Measurements from ENCODE around the gene CD52. TPM values are rescaled to one million over a fixed set of nuclear protein-coding genes. Genes with fewer than 3 reads are reported as not detected.

Gene CD52, protein sequence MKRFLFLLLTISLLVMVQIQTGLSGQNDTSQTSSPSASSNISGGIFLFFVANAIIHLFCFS
- total RNA-seq = 1.7 TPM
- 1 to 10 TPM; 1.1 to 3.8 (median 2.1) TPM for polyA plus RNA-seq (ENCODE audit: insufficient read depth in 1 of 8, insufficient read length in 8 of 8, low replicate concordance in 1 of 8)
- long read RNA-seq, donor 1, partial matches to known transcripts = 0 of 1 reads
- long read RNA-seq, donor 1, other reads (novel, unspliced or antisense) = 0 of 1 reads
- long read RNA-seq, donor 2 = 0 reads
- long read RNA-seq, donor 3, partial matches to known transcripts = 0 of 3 reads
- long read RNA-seq, donor 3, other reads (novel, unspliced or antisense) = 0 of 3 reads
- long read RNA-seq, donor 4, partial matches to known transcripts = 0 of 1 reads
- long read RNA-seq, donor 4, other reads (novel, unspliced or antisense) = 0 of 1 reads
- long read RNA-seq, donor 5, transcript CD52-201 (2 exons, 468 nt) = major isoform, 5 of 5 reads
- long read RNA-seq, donor 5, partial matches to known transcripts = 0 of 5 reads
- long read RNA-seq, donor 5, other reads (novel, unspliced or antisense) = 0 of 5 reads
- long read RNA-seq, donor 6, transcript CD52-201 (2 exons, 468 nt) = major isoform, 6 of 6 reads
- long read RNA-seq, donor 6, partial matches to known transcripts = 0 of 6 reads
- long read RNA-seq, donor 6, other reads (novel, unspliced or antisense) = 0 of 6 reads
- long read RNA-seq, donor 7, partial matches to known transcripts = 0 of 3 reads
- long read RNA-seq, donor 7, other reads (novel, unspliced or antisense) = 0 of 3 reads
- long read RNA-seq, donor 8, partial matches to known transcripts = 0 of 3 reads
- long read RNA-seq, donor 8, other reads (novel, unspliced or antisense) = 0 of 3 reads
- long read RNA-seq, donor 9 = 0 reads
- long read RNA-seq, donor 10, partial matches to known transcripts = 0 of 3 reads
- long read RNA-seq, donor 10, other reads (novel, unspliced or antisense) = 0 of 3 reads
- long read RNA-seq, donor 11, partial matches to known transcripts = 0 of 2 reads
- long read RNA-seq, donor 11, other reads (novel, unspliced or antisense) = 0 of 2 reads

- Histone ChIP-seq H3K27me3 (ENCODE audit: control insufficient read depth, insufficient read depth, low read length) (no peaks in the 10 kb centered on the region), H3K4me1 (ENCODE audit: control insufficient read depth, insufficient read depth, low read length) (peaks cover 7% of the 10 kb centered on the region), H3K4me3 (ENCODE audit: low read length) (peak within 1 kb of the TSS; percentile 8), H3K27ac (ENCODE audit: low read length) (no peak within 1 kb of the TSS), H3K36me3 (ENCODE audit: control insufficient read depth, insufficient read depth, low read length) (no peaks in the 10 kb centered on the region), H3K9me3 (replicated peaks; ENCODE audit: control insufficient read depth, low read depth, low read length) (no peaks in the 10 kb centered on the region)
- 51% methylated on average over 5 of the region's 12 CpGs for WGBS (ENCODE audit: insufficient coverage)
- no peak for DNase-seq
These were observed at the start of gene CD52 for GRCh38 chr1:26317612-26318337. Gene CD52, plus strand, starts transcription at chr1:26317958. Its CDS starts 60 bp downstream, at chr1:26318018.

DNA sequence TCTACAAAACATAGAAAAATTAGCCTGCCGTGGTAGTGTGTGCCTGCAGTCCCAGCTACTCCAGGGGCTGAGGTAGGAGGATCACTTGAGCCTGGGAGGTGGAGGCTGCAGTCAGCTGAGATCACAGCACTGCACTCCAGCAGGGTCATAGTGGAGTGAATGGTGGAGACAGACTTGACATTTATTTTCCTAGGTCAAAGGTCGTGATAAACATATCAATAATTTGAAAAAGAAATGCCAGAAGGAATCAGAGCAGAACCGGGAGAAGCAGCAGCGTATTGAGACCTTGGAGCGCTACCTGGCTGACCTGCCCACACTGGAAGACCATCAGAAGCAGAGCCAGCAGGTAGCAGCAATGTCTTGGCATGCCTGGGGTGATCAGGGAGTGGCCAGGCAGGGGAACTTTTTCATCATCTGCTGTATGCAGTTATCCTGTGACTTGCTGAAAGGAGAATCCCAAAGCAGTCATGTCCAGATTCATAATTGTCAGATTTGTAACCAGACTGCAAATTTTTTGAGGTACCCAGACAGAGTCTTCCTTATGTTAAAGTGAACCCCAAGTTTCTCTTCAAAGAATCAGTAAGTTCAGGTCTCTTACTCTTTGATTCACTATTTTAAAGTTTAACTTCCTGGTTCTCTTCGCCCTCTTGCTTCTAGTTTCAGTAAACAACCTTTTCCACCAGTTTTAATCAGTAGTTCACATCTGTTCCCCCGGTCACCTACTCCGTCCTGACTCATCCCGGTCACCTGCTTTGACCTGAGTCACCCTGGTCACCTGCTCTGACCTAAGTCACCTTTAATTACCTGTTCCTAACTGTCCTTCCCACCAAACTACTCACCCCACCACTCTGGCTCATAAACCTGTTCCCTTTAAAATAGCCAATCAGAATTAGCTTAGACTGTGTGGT lies 49.2 kb upstream of the CD52 start:
- Histone ChIP-seq H3K36me3 (ENCODE audit: control insufficient read depth, insufficient read depth, low read length) (peaks cover 57% of the 10 kb centered on the region), H3K27ac (ENCODE audit: low read length) (no peak overlapping the region), H3K4me3 (ENCODE audit: low read length) (no peak overlapping the region), H3K9me3 (replicated peaks; ENCODE audit: control insufficient read depth, low read depth, low read length) (peaks cover 4% of the 10 kb centered on the region), H3K27me3 (ENCODE audit: control insufficient read depth, insufficient read depth, low read length) (no peaks in the 10 kb centered on the region), H3K4me1 (ENCODE audit: control insufficient read depth, insufficient read depth, low read length) (no peaks in the 10 kb centered on the region)
- WGBS (ENCODE audit: insufficient coverage) = 94% methylated on average over 9 of the region's 9 CpGs
- DNase-seq = no peak

DNA sequence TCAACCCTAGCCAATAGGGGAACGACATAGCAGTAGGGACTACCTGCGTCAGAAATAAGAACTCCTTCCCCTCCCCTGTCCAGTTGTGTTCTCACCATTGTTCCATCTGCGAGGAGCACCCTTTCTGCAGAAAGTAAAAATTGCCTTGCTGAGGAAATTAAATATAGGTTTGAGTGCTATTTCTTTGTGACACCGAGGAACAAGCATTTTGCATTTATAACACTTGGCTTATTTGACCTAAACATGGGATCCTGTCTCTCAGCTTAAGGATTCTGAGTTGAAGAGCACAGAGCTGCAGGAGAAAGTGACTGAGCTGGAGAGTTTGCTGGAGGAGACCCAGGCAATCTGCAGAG lies 48.6 kb upstream of the CD52 start:
- 100% methylated on average over 1 of the region's 4 CpGs for WGBS (ENCODE audit: insufficient coverage)
- Histone ChIP-seq H3K36me3 (ENCODE audit: control insufficient read depth, insufficient read depth, low read length) (peaks cover 57% of the 10 kb centered on the region), H3K27ac (ENCODE audit: low read length) (no peak overlapping the region)

GRCh38 chr1:26274801-26275425 lies 42.8 kb upstream of the CD52 start:
- DNase-seq = no peak
- H3K4me3 ChIP-seq (ENCODE audit: low read length) = no peak overlapping the region
- H3K27me3 ChIP-seq (ENCODE audit: control insufficient read depth, insufficient read depth, low read length) = no peaks in the 10 kb centered on the region
- peaks cover 33% of the 10 kb centered on the region for H3K4me1 ChIP-seq (ENCODE audit: control insufficient read depth, insufficient read depth, low read length)
- no peaks in the 10 kb centered on the region for H3K9me3 ChIP-seq (replicated peaks; ENCODE audit: control insufficient read depth, low read depth, low read length)
- 43% methylated on average over 2 of the region's 11 CpGs for WGBS (ENCODE audit: insufficient coverage)
- H3K27ac ChIP-seq (ENCODE audit: low read length) = no peak overlapping the region
- peaks cover 53% of the 10 kb centered on the region for H3K36me3 ChIP-seq (ENCODE audit: control insufficient read depth, insufficient read depth, low read length)

More for the DNA sequence above, 48.6 kb upstream of the CD52 start:
- no peak for DNase-seq
- H3K27me3 ChIP-seq (ENCODE audit: control insufficient read depth, insufficient read depth, low read length) = no peaks in the 10 kb centered on the region
- H3K9me3 ChIP-seq (replicated peaks; ENCODE audit: control insufficient read depth, low read depth, low read length) = peaks cover 4% of the 10 kb centered on the region
- no peaks in the 10 kb centered on the region for H3K4me1 ChIP-seq (ENCODE audit: control insufficient read depth, insufficient read depth, low read length)
- no peak overlapping the region for H3K4me3 ChIP-seq (ENCODE audit: low read length)

DNA sequence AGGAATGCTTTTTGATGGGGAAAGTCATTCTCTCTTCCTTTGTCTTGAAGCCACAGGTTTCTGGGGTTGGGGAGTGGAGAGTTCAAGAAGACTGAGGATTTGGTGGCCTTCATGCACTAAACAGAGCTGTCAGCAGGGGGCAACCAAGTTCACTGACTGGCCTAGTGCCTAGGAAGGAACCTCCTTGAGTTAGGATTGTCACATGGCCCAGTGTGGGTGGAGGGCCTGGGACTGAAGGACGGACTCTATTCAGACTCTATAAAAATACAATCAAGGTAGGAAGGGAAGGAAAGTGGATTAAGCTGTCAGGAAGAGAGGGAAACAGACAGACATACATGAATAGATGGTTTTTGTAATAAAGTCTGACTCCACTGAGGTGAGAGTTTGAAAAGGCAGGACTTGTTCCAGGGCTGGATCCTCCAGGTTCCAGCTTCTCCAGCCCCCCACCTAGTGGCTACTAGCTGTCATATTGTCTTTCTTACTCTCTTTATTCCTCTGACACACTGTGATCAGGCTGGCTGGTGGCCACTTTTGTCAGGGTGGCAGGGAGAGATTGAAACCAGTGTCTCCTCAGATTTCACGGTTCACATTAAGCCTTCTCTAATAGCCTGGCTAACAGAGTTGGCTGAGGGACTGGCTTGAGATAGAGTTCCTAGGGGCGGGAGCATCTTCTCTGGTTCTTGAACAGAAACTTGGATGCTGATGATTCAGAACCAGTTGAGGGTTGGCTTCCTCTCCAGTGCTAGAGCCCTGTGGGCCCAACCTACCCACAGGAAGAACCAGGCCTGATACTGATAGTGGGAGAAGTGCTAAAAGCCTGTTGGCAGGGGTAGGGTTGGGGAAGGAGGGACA lies 42.0 kb upstream of the CD52 start:
- no CpG with 5 or more reads among the region's 3 CpGs for WGBS (ENCODE audit: insufficient coverage)

GRCh38 chr1:26276432-26276838 lies 41.3 kb upstream of the CD52 start:
- H3K4me3 ChIP-seq (ENCODE audit: low read length) = no peak overlapping the region
- H3K27ac ChIP-seq (ENCODE audit: low read length) = peak overlapping the region; percentile 72
- no peak for DNase-seq
- no peaks in the 10 kb centered on the region for H3K9me3 ChIP-seq (replicated peaks; ENCODE audit: control insufficient read depth, low read depth, low read length)
- peaks cover 41% of the 10 kb centered on the region for H3K36me3 ChIP-seq (ENCODE audit: control insufficient read depth, insufficient read depth, low read length)
- 88% methylated on average over 2 of the region's 2 CpGs for WGBS (ENCODE audit: insufficient coverage)
- H3K4me1 ChIP-seq (ENCODE audit: control insufficient read depth, insufficient read depth, low read length) = peaks cover 44% of the 10 kb centered on the region
- no peaks in the 10 kb centered on the region for H3K27me3 ChIP-seq (ENCODE audit: control insufficient read depth, insufficient read depth, low read length)

More for the DNA sequence above, 42.0 kb upstream of the CD52 start:
- peak; percentile 93 for DNase-seq
- Histone ChIP-seq H3K4me1 (ENCODE audit: control insufficient read depth, insufficient read depth, low read length) (peaks cover 38% of the 10 kb centered on the region), H3K4me3 (ENCODE audit: low read length) (no peak overlapping the region), H3K36me3 (ENCODE audit: control insufficient read depth, insufficient read depth, low read length) (peaks cover 46% of the 10 kb centered on the region), H3K27ac (ENCODE audit: low read length) (peak overlapping the region; percentile 72), H3K9me3 (replicated peaks; ENCODE audit: control insufficient read depth, low read depth, low read length) (no peaks in the 10 kb centered on the region), H3K27me3 (ENCODE audit: control insufficient read depth, insufficient read depth, low read length) (no peaks in the 10 kb centered on the region)

- H3K27ac ChIP-seq (ENCODE audit: low read length) = no peak overlapping the region
- H3K27me3 ChIP-seq (ENCODE audit: control insufficient read depth, insufficient read depth, low read length) = no peaks in the 10 kb centered on the region
- H3K9me3 ChIP-seq (replicated peaks; ENCODE audit: control insufficient read depth, low read depth, low read length) = no peaks in the 10 kb centered on the region
- no peak overlapping the region for H3K4me3 ChIP-seq (ENCODE audit: low read length)
- DNase-seq = no peak
- H3K36me3 ChIP-seq (ENCODE audit: control insufficient read depth, insufficient read depth, low read length) = peaks cover 34% of the 10 kb centered on the region
- peaks cover 52% of the 10 kb centered on the region for H3K4me1 ChIP-seq (ENCODE audit: control insufficient read depth, insufficient read depth, low read length)
- WGBS (ENCODE audit: insufficient coverage) = 100% methylated on average over 2 of the region's 3 CpGs
These were observed 40.5 kb upstream of the CD52 start for GRCh38 chr1:26277261-26277661.

GRCh38 chr1:26277719-26278118 lies 40.0 kb upstream of the CD52 start:
- peaks cover 36% of the 10 kb centered on the region for H3K36me3 ChIP-seq (ENCODE audit: control insufficient read depth, insufficient read depth, low read length)
- DNase-seq = no peak
- H3K9me3 ChIP-seq (replicated peaks; ENCODE audit: control insufficient read depth, low read depth, low read length) = no peaks in the 10 kb centered on the region
- no CpG with 5 or more reads among the region's 1 CpG for WGBS (ENCODE audit: insufficient coverage)
- no peak overlapping the region for H3K4me3 ChIP-seq (ENCODE audit: low read length)
- no peaks in the 10 kb centered on the region for H3K27me3 ChIP-seq (ENCODE audit: control insufficient read depth, insufficient read depth, low read length)
- peaks cover 57% of the 10 kb centered on the region for H3K4me1 ChIP-seq (ENCODE audit: control insufficient read depth, insufficient read depth, low read length)
- no peak overlapping the region for H3K27ac ChIP-seq (ENCODE audit: low read length)
